HEK293T (cell line): ENCODE results near the gene SLC35A1.

ENCODE experiments used
- ARNT ChIP-seq: fragments of 450-650 bp; IDR thresholded peaks from 2 replicates; pipeline ENCODE4 v1.6.1; 2017; ENCODE audit warnings: mild to moderate bottlenecking
- BHLHE40 ChIP-seq: fragments of 450-650 bp; IDR thresholded peaks from 2 replicates; pipeline ENCODE4 v1.6.1; 2016; ENCODE audit warnings: mild to moderate bottlenecking, moderate library complexity, borderline replicate concordance
- CTBP1 ChIP-seq: fragments of 450-650 bp; IDR thresholded peaks from 2 replicates; pipeline ENCODE4 v1.6.1; 2016; ENCODE audit warnings: borderline replicate concordance
- ELF4 ChIP-seq: fragments of 450-650 bp; IDR thresholded peaks from 2 replicates; pipeline ENCODE4 v1.6.1; 2017; ENCODE audit warnings: antibody characterized with exemption
- FOXA1 ChIP-seq: fragments of 450-650 bp; IDR thresholded peaks from 2 replicates; pipeline ENCODE4 v1.6.1; 2016; ENCODE audit warnings: mild to moderate bottlenecking
- FOXK2 ChIP-seq: fragments of 450-650 bp; IDR thresholded peaks from 2 replicates; pipeline ENCODE4 v1.6.1; 2016; ENCODE audit warnings: mild to moderate bottlenecking
- FOXM1 ChIP-seq: fragments of 450-650 bp; IDR thresholded peaks from 2 replicates; pipeline ENCODE4 v1.6.1; 2017; ENCODE audit warnings: mild to moderate bottlenecking, borderline replicate concordance
- HDGF ChIP-seq: fragments of 450-650 bp; IDR thresholded peaks from 2 replicates; pipeline ENCODE4 v1.6.1; 2017; ENCODE audit warnings: antibody characterized with exemption, borderline replicate concordance
- L3MBTL2 ChIP-seq: fragments of 450-650 bp; conservative IDR thresholded peaks from 2 replicates; pipeline ENCODE4 v1.6.1; 2016; ENCODE audit warnings: mild to moderate bottlenecking
- LEF1 ChIP-seq: fragments of 450-650 bp; IDR thresholded peaks from 2 replicates; pipeline ENCODE4 v1.6.1; 2017; ENCODE audit warnings: mild to moderate bottlenecking, borderline replicate concordance
- SP1 ChIP-seq: fragments of 450-650 bp; IDR thresholded peaks from 2 replicates; pipeline ENCODE4 v1.6.1; 2017
- SUZ12 ChIP-seq: fragments of 450-650 bp; IDR thresholded peaks from 2 replicates; pipeline ENCODE4 v1.6.1; 2016; ENCODE audit warnings: mild to moderate bottlenecking
- TARDBP ChIP-seq: fragments of 450-650 bp; IDR thresholded peaks from 2 replicates; pipeline ENCODE4 v1.6.1; 2016
- ZNF384 ChIP-seq: fragments of 450-650 bp; IDR thresholded peaks from 2 replicates; pipeline ENCODE4 v1.6.1; 2016

- no peak for TF ChIP-seq SP1
- no peak for TF ChIP-seq SUZ12
- no peak for TF ChIP-seq FOXA1
- no peak for TF ChIP-seq FOXM1
- TF ChIP-seq LEF1, result no peak
- no peak for TF ChIP-seq FOXK2
- no peak for TF ChIP-seq ELF4
- TF ChIP-seq BHLHE40, result no peak
- no peak for TF ChIP-seq TARDBP
- no peak for TF ChIP-seq ZNF384
- no peak for TF ChIP-seq L3MBTL2
- TF ChIP-seq HDGF, result no peak
- TF ChIP-seq CTBP1, result no peak
- no peak for TF ChIP-seq ARNT
Observed at GRCh38 chr6:87514831-87515230, 42.1 kb downstream of the SLC35A1 start.
